ENCODE results near the gene YY2.
"Not testable (repeated sequence)": the region's sequence is repeated elsewhere in the genome, so short reads cannot be mapped to it uniquely, and the experiment has no call there.

Gene YY2

DNA sequence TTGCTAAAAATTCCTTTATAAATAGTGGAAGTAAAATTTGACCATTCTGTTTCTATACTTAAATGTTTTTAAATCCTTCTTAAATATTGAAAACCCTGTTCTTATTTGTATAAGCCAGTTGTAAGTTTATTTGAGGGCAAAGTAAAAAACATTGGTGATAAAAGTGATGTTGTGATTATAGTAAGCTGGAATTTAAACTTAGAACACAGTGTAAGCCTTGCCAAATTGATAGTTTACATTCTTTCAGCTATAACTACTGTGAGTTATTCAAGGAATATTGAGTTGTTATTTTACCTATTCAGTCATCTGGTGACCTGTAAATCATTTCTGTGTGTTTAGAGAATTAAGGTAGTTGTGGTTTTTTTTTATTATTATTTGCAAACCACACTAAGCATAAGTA is 9.6 kb downstream of the YY2 start:
- H3K27ac Mint-ChIP-seq, result no peak overlapping the region
- H3K4me1 Mint-ChIP-seq, result no peaks in the 10 kb centered on the region
- DNase-seq, result no peak
- H3K36me3 Mint-ChIP-seq (ENCODE audit: low read depth), result peaks cover 12% of the 10 kb centered on the region
- no peaks in the 10 kb centered on the region for H3K9me3 Mint-ChIP-seq
- peaks cover 3% of the 10 kb centered on the region for H3K27me3 Mint-ChIP-seq (ENCODE audit: low read depth, poor library complexity)
- H3K4me3 Mint-ChIP-seq, result no peak overlapping the region
- TF ChIP-seq, protein P1, sequence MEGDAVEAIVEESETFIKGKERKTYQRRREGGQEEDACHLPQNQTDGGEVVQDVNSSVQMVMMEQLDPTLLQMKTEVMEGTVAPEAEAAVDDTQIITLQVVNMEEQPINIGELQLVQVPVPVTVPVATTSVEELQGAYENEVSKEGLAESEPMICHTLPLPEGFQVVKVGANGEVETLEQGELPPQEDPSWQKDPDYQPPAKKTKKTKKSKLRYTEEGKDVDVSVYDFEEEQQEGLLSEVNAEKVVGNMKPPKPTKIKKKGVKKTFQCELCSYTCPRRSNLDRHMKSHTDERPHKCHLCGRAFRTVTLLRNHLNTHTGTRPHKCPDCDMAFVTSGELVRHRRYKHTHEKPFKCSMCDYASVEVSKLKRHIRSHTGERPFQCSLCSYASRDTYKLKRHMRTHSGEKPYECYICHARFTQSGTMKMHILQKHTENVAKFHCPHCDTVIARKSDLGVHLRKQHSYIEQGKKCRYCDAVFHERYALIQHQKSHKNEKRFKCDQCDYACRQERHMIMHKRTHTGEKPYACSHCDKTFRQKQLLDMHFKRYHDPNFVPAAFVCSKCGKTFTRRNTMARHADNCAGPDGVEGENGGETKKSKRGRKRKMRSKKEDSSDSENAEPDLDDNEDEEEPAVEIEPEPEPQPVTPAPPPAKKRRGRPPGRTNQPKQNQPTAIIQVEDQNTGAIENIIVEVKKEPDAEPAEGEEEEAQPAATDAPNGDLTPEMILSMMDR (IDR thresholded peaks at IDR 0.05), result no peak

DNA sequence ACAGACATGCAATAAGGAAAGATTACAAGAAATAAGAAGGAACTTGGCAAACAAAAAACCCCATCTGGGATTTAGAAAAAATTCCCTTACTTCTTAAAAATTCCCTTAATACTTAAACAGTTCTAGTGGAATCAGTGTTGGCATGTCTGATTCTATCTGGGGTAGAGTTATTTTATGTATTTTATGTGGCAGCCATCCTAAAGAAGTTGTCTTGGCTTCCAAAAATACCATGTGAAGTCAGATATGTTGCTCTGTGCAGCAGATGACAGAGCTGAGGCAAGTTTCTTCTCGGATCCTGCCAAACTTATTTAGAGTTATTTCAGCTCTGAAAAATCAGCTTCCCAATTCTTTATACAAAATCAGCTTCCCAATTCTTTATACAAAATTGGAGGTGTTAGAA is 14.7 kb downstream of the YY2 start:
- H3K27ac Mint-ChIP-seq, result no peak overlapping the region
- H3K9me3 Mint-ChIP-seq, result no peaks in the 10 kb centered on the region
- DNase-seq, result no peak
- no peaks in the 10 kb centered on the region for H3K27me3 Mint-ChIP-seq (ENCODE audit: low read depth, poor library complexity)
- H3K4me1 Mint-ChIP-seq, result no peaks in the 10 kb centered on the region
- H3K4me3 Mint-ChIP-seq, result no peak overlapping the region
- TF ChIP-seq, protein P1 (IDR thresholded peaks at IDR 0.05), result no peak
- H3K36me3 Mint-ChIP-seq (ENCODE audit: low read depth), result peaks cover 6% of the 10 kb centered on the region

DNA sequence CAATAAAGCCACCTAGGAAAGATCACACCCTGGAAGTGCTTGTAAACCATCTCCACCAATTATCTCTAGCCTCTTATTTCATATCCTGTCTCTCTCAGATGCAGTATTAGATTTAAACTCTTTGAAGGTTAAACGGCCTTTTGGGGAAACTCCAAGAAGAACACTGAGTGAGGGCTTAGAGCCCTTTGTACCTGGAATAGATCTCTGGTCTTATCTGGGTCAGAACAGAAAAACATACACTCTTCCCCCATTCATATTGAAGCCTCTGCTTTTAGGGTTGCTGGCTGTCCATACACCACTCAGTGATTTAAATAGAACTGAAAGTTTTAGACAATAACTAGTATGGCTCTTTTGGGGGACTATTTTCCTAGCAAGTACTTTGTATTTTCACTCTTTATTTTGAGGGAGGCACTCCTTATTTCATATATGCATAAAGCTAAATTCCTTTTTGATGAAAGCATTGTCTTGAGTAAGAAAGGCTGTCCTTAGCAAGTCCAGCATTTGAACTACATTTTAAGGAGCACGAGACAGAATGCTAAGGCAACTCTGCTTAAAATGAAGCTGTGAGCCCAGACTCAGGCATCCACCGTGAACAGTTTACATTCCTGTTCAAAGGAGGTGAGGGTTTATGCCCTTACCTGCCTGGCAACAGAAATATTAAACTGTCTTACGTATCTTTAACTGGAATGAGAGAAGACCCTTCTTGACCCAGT is 17.4 kb downstream of the YY2 start:
- H3K4me3 Mint-ChIP-seq, result no peak overlapping the region
- no peak overlapping the region for H3K27ac Mint-ChIP-seq
- DNase-seq, result no peak
- H3K27me3 Mint-ChIP-seq (ENCODE audit: low read depth, poor library complexity), result no peaks in the 10 kb centered on the region
- no peaks in the 10 kb centered on the region for H3K4me1 Mint-ChIP-seq
- no peaks in the 10 kb centered on the region for H3K9me3 Mint-ChIP-seq
- H3K36me3 Mint-ChIP-seq (ENCODE audit: low read depth), result no peaks in the 10 kb centered on the region
- TF ChIP-seq, protein P1 (IDR thresholded peaks at IDR 0.05), result no peak

DNA sequence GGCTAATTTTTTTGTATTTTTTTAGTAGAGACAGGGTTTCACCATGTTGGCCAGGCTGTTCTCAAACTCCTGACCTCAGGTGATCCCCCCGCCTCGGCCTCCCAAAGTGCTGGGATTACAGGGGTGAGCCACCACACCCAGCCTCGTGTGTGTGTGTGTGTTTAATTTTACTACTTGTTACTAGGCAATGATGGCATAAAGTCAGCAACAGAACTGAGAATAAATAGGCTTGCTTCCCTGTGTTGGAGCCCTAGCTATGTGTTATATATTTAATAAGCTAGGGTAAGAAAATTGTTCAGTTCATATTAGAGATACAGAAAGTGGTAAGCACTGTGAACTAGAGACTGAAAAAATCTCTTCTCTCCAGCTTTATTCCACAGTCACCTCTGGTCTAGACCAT is 18.4 kb downstream of the YY2 start:
- not testable (repeated sequence) for DNase-seq; H3K27me3 Mint-ChIP-seq (ENCODE audit: low read depth, poor library complexity); H3K36me3 Mint-ChIP-seq (ENCODE audit: low read depth); H3K9me3 Mint-ChIP-seq; H3K4me1 Mint-ChIP-seq; H3K4me3 Mint-ChIP-seq; H3K27ac Mint-ChIP-seq

DNA sequence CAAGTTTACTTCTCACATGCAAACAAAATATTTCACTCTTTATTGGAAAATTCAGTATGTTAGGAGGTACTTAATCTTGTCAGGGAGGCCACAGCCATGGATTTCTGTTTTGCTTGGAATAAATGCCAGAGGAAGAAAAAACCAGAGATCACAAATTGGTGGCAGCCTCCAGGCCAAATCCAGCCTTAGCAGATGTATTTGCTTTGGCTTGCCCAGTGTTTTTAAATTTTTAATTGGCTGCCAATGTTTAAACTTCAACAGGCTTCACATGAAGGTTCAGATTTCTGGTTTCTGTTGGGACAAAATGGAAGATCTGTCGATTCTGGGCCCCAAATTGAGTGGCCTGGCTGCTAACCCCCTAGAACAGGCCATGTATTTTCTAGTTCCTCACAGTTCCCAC is 19.2 kb downstream of the YY2 start:
- H3K27me3 Mint-ChIP-seq (ENCODE audit: low read depth, poor library complexity), result no peaks in the 10 kb centered on the region
- TF ChIP-seq, protein P1 (IDR thresholded peaks at IDR 0.05), result no peak
- no peaks in the 10 kb centered on the region for H3K4me1 Mint-ChIP-seq
- H3K36me3 Mint-ChIP-seq (ENCODE audit: low read depth), result peaks cover 11% of the 10 kb centered on the region
- H3K27ac Mint-ChIP-seq, result no peak overlapping the region
- no peak for DNase-seq
- no peaks in the 10 kb centered on the region for H3K9me3 Mint-ChIP-seq
- H3K4me3 Mint-ChIP-seq, result no peak overlapping the region

DNA sequence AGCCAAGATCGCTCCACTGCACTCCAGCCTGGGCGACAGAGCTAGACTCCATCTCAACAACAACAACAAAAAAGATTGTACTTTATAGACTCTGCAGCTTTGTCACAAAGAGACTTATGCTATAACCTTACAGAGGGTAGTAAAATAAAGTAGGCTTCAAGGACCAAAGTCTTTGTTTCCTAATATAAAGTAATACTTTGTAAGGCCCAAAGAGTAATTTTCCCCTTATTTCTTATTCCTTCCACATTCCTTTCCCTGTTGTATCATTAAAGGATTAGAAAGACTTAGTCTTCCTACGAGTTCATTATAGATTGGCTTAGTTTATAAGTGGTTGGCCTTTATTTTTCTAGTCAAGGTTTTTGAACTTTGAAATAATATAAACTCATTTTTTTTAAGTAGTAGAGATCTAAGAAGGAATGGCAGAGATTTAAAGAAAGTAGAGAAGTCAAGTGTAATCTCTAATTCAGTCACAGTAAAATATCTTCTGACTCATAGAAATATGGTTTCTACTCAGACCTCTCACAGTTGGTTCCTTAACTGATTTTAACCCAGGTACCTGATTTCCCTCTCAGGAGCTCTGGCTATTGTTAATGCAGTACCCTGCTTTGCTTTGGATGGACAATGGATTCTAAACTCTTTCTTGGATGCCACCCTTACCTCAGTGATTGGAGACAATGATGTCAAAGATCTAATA is 26.2 kb downstream of the YY2 start:
- Mint-ChIP-seq H3K27me3 (ENCODE audit: low read depth, poor library complexity) (no peaks in the 10 kb centered on the region), H3K27ac (no peak overlapping the region), H3K9me3 (no peaks in the 10 kb centered on the region), H3K36me3 (ENCODE audit: low read depth) (peaks cover 23% of the 10 kb centered on the region), H3K4me3 (no peak overlapping the region), H3K4me1 (peaks cover 20% of the 10 kb centered on the region)
- TF ChIP-seq, protein P1 (IDR thresholded peaks at IDR 0.05), result no peak
- no peak for DNase-seq

Data from nephron progenitor cell (in vitro differentiated cells).